ENCODE results near the gene EPHA10.

EPHA10 gene

DNA sequence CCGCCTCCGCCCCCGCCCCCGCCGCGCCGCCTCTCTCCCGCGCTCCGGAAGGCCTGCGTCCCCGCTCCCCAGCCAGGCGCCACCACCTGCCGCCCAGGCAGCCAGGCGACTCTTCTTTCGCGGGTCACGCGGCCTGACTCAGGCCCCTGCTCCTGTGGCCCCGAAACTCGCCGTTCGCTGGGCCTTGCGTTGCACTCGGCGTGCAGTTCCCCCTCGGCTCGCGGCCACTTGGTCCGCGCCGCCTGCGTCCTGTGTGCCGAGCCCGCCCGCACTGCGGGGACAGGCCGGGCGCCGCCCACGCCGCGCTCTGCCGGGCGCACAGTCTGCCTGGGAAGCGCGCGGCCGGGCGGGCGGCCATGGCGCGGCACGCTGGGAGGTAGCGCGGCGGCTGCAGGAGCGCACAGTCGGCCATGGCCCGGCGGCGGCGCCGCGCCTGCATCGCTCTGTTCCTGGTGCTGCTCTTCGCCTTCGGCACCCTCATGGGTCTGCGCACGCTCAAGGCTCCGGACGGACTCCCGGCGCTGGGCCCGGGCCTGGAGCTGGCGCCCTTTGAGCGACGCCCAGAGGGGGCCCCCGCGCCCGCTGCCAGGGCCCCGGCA, 29.0 kb upstream of the EPHA10 start, which contains the start of gene MANEAL (continued):
- no peak for TF ChIP-seq ZNF274 (IDR thresholded peaks at IDR 0.05; ENCODE audit: low read length)
- TF ChIP-seq ZNF274 (tag by site-specific recombination; IDR thresholded peaks at IDR 0.05; ENCODE audit: borderline replicate concordance), result no peak
- TF ChIP-seq GLIS1 (tag by site-specific recombination; IDR thresholded peaks at IDR 0.05), result peak; percentile 43; the same call in 1 of the 2 replicates
- TF ChIP-seq, protein P1, sequence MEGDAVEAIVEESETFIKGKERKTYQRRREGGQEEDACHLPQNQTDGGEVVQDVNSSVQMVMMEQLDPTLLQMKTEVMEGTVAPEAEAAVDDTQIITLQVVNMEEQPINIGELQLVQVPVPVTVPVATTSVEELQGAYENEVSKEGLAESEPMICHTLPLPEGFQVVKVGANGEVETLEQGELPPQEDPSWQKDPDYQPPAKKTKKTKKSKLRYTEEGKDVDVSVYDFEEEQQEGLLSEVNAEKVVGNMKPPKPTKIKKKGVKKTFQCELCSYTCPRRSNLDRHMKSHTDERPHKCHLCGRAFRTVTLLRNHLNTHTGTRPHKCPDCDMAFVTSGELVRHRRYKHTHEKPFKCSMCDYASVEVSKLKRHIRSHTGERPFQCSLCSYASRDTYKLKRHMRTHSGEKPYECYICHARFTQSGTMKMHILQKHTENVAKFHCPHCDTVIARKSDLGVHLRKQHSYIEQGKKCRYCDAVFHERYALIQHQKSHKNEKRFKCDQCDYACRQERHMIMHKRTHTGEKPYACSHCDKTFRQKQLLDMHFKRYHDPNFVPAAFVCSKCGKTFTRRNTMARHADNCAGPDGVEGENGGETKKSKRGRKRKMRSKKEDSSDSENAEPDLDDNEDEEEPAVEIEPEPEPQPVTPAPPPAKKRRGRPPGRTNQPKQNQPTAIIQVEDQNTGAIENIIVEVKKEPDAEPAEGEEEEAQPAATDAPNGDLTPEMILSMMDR (tag by site-specific recombination; IDR thresholded peaks at IDR 0.05), result 0 out of 2 replicates have a peak, but pooled peaks have one; percentile 40
- TF ChIP-seq, protein P2, sequence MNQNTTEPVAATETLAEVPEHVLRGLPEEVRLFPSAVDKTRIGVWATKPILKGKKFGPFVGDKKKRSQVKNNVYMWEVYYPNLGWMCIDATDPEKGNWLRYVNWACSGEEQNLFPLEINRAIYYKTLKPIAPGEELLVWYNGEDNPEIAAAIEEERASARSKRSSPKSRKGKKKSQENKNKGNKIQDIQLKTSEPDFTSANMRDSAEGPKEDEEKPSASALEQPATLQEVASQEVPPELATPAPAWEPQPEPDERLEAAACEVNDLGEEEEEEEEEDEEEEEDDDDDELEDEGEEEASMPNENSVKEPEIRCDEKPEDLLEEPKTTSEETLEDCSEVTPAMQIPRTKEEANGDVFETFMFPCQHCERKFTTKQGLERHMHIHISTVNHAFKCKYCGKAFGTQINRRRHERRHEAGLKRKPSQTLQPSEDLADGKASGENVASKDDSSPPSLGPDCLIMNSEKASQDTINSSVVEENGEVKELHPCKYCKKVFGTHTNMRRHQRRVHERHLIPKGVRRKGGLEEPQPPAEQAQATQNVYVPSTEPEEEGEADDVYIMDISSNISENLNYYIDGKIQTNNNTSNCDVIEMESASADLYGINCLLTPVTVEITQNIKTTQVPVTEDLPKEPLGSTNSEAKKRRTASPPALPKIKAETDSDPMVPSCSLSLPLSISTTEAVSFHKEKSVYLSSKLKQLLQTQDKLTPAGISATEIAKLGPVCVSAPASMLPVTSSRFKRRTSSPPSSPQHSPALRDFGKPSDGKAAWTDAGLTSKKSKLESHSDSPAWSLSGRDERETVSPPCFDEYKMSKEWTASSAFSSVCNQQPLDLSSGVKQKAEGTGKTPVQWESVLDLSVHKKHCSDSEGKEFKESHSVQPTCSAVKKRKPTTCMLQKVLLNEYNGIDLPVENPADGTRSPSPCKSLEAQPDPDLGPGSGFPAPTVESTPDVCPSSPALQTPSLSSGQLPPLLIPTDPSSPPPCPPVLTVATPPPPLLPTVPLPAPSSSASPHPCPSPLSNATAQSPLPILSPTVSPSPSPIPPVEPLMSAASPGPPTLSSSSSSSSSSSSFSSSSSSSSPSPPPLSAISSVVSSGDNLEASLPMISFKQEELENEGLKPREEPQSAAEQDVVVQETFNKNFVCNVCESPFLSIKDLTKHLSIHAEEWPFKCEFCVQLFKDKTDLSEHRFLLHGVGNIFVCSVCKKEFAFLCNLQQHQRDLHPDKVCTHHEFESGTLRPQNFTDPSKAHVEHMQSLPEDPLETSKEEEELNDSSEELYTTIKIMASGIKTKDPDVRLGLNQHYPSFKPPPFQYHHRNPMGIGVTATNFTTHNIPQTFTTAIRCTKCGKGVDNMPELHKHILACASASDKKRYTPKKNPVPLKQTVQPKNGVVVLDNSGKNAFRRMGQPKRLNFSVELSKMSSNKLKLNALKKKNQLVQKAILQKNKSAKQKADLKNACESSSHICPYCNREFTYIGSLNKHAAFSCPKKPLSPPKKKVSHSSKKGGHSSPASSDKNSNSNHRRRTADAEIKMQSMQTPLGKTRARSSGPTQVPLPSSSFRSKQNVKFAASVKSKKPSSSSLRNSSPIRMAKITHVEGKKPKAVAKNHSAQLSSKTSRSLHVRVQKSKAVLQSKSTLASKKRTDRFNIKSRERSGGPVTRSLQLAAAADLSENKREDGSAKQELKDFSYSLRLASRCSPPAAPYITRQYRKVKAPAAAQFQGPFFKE (tag by site-specific recombination; IDR thresholded peaks at IDR 0.05; ENCODE audit: borderline replicate concordance), result no peak
- TF ChIP-seq, protein P3, sequence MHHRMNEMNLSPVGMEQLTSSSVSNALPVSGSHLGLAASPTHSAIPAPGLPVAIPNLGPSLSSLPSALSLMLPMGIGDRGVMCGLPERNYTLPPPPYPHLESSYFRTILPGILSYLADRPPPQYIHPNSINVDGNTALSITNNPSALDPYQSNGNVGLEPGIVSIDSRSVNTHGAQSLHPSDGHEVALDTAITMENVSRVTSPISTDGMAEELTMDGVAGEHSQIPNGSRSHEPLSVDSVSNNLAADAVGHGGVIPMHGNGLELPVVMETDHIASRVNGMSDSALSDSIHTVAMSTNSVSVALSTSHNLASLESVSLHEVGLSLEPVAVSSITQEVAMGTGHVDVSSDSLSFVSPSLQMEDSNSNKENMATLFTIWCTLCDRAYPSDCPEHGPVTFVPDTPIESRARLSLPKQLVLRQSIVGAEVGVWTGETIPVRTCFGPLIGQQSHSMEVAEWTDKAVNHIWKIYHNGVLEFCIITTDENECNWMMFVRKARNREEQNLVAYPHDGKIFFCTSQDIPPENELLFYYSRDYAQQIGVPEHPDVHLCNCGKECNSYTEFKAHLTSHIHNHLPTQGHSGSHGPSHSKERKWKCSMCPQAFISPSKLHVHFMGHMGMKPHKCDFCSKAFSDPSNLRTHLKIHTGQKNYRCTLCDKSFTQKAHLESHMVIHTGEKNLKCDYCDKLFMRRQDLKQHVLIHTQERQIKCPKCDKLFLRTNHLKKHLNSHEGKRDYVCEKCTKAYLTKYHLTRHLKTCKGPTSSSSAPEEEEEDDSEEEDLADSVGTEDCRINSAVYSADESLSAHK (tag by site-specific recombination; IDR thresholded peaks at IDR 0.05), result no peak
- no peak for TF ChIP-seq ZNF138 (tag by site-specific recombination; IDR thresholded peaks at IDR 0.05; ENCODE audit: borderline replicate concordance)
- TF ChIP-seq, protein P4, sequence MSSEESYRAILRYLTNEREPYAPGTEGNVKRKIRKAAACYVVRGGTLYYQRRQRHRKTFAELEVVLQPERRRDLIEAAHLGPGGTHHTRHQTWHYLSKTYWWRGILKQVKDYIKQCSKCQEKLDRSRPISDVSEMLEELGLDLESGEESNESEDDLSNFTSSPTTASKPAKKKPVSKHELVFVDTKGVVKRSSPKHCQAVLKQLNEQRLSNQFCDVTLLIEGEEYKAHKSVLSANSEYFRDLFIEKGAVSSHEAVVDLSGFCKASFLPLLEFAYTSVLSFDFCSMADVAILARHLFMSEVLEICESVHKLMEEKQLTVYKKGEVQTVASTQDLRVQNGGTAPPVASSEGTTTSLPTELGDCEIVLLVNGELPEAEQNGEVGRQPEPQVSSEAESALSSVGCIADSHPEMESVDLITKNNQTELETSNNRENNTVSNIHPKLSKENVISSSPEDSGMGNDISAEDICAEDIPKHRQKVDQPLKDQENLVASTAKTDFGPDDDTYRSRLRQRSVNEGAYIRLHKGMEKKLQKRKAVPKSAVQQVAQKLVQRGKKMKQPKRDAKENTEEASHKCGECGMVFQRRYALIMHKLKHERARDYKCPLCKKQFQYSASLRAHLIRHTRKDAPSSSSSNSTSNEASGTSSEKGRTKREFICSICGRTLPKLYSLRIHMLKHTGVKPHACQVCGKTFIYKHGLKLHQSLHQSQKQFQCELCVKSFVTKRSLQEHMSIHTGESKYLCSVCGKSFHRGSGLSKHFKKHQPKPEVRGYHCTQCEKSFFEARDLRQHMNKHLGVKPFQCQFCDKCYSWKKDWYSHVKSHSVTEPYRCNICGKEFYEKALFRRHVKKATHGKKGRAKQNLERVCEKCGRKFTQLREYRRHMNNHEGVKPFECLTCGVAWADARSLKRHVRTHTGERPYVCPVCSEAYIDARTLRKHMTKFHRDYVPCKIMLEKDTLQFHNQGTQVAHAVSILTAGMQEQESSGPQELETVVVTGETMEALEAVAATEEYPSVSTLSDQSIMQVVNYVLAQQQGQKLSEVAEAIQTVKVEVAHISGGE (tag by site-specific recombination; conservative IDR thresholded peaks at IDR 0.05; ENCODE audit: low read depth), result peak; percentile 38; the same call in 1 of the 2 replicates
- TF ChIP-seq ZNF664 (tag by site-specific recombination; IDR thresholded peaks at IDR 0.05), result no peak
- TF ChIP-seq ZNF544 (tag by site-specific recombination; IDR thresholded peaks at IDR 0.05), result no peak
- no peak for TF ChIP-seq ZNF350 (tag by site-specific recombination; IDR thresholded peaks at IDR 0.05)
- TF ChIP-seq, protein P5, sequence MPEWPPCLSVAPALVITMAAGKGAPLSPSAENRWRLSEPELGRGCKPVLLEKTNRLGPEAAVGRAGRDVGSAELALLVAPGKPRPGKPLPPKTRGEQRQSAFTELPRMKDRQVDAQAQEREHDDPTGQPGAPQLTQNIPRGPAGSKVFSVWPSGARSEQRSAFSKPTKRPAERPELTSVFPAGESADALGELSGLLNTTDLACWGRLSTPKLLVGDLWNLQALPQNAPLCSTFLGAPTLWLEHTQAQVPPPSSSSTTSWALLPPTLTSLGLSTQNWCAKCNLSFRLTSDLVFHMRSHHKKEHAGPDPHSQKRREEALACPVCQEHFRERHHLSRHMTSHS (tag by site-specific recombination; IDR thresholded peaks at IDR 0.05), result no peak
- peak; percentile 71; the same call in 1 of the 2 replicates for TF ChIP-seq ZNF76 (tag by site-specific recombination; IDR thresholded peaks at IDR 0.05; ENCODE audit: borderline replicate concordance, low read depth)
- TF ChIP-seq KLF10 (tag by site-specific recombination; IDR thresholded peaks at IDR 0.05), result peak; percentile 68; the same call in 1 of the 2 replicates
- no peak for TF ChIP-seq GFI1B (tag by site-specific recombination; IDR thresholded peaks at IDR 0.05)
- TF ChIP-seq, protein P6, sequence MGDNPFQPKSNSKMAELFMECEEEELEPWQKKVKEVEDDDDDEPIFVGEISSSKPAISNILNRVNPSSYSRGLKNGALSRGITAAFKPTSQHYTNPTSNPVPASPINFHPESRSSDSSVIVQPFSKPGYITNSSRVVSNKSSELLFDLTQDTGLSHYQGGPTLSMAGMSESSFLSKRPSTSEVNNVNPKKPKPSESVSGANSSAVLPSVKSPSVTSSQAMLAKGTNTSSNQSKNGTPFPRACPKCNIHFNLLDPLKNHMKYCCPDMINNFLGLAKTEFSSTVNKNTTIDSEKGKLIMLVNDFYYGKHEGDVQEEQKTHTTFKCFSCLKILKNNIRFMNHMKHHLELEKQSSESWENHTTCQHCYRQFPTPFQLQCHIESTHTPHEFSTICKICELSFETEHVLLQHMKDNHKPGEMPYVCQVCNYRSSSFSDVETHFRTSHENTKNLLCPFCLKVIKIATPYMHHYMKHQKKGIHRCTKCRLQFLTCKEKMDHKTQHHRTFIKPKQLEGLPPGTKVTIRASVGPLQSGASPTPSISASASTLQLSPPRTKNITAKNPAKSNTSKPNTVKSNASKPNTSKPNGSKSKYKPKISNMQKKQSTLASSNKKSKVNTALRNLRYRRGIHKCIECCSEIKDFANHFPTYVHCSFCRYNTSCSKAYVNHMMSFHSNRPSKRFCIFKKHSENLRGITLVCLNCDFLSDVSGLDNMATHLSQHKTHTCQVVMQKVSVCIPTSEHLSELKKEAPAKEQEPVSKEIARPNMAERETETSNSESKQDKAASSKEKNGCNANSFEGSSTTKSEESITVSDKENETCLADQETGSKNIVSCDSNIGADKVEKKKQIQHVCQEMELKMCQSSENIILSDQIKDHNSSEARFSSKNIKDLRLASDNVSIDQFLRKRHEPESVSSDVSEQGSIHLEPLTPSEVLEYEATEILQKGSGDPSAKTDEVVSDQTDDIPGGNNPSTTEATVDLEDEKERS (tag by site-specific recombination; IDR thresholded peaks at IDR 0.05), result no peak
- no peak for TF ChIP-seq ZSCAN23 (tag by site-specific recombination; IDR thresholded peaks at IDR 0.05)
- TF ChIP-seq, protein P7, sequence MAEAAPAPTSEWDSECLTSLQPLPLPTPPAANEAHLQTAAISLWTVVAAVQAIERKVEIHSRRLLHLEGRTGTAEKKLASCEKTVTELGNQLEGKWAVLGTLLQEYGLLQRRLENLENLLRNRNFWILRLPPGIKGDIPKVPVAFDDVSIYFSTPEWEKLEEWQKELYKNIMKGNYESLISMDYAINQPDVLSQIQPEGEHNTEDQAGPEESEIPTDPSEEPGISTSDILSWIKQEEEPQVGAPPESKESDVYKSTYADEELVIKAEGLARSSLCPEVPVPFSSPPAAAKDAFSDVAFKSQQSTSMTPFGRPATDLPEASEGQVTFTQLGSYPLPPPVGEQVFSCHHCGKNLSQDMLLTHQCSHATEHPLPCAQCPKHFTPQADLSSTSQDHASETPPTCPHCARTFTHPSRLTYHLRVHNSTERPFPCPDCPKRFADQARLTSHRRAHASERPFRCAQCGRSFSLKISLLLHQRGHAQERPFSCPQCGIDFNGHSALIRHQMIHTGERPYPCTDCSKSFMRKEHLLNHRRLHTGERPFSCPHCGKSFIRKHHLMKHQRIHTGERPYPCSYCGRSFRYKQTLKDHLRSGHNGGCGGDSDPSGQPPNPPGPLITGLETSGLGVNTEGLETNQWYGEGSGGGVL (tag by site-specific recombination; IDR thresholded peaks at IDR 0.05), result peak; percentile 86
- no peak for TF ChIP-seq ZNF777 (tag by site-specific recombination; IDR thresholded peaks at IDR 0.05; ENCODE audit: borderline replicate concordance)
